A673 (cell line): Measurements from ENCODE around the gene GDF15. TPM values are rescaled to one million over a fixed set of nuclear protein-coding genes. Genes with fewer than 3 reads are reported as not detected.
"Not testable (repeated sequence)": the region's sequence is repeated elsewhere in the genome, so short reads cannot be mapped to it uniquely, and the experiment has no call there.

ENCODE experiments used
- BruUV-seq: library from RNA; stranded (reverse); fragments of 400-500 nt; replicated peaks from 2 replicates; lab custom pipeline; 2021; lab: Mats Ljungman, UMichigan
- CTCF ChIA-PET: fragments of 300-600 bp; sonication (Branson Sonifier 250); formaldehyde crosslinking; loops from one replicate; lab custom pipeline; 2022; ENCODE audit warnings: antibody characterized with exemption; lab: Charles Lee
- POLR2A ChIA-PET: fragments of 300-600 bp; sonication (Branson Sonifier 250); formaldehyde crosslinking; loops from one replicate; lab custom pipeline; 2022; ENCODE audit warnings: antibody characterized with exemption; ENCODE audit not compliant: low non-redundant PET; lab: Charles Lee
- DNase-seq: peaks from one replicate; pipeline ENCODE4 v3.0.0-alpha.2; 2015; ENCODE audit warnings: low spot score
- H3K27ac ChIP-seq: fragments of 200-600 bp; sonication (generic); 2 replicates; pipeline ENCODE4 v1.5.1; 2016; ENCODE audit warnings: mixed run types, low read depth, mild to moderate bottlenecking, mixed read lengths, antibody characterized with exemption, low read length; ENCODE audit not compliant: poor library complexity, severe bottlenecking
- H3K27me3 ChIP-seq: fragments of 200-600 bp; sonication (generic); replicated peaks from 2 replicates; pipeline ENCODE4 v1.6.1; 2017; ENCODE audit warnings: mixed run types, low read depth, mild to moderate bottlenecking, mixed read lengths, antibody characterized with exemption, low read length; ENCODE audit not compliant: insufficient read depth, poor library complexity
- H3K36me3 ChIP-seq: fragments of 200-600 bp; sonication (generic); 2 replicates; pipeline ENCODE4 v1.6.1; 2016; ENCODE audit warnings: mixed run types, mild to moderate bottlenecking, mixed read lengths, antibody characterized with exemption, low read length; ENCODE audit not compliant: insufficient read depth, poor library complexity, severe bottlenecking
- H3K4me1 ChIP-seq: fragments of 200-600 bp; sonication (generic); 2 replicates; pipeline ENCODE4 v1.6.1; 2017; ENCODE audit warnings: mixed run types, mild to moderate bottlenecking, mixed read lengths, antibody characterized with exemption, low read length; ENCODE audit not compliant: insufficient read depth, poor library complexity, severe bottlenecking
- H3K4me3 ChIP-seq: fragments of 200-600 bp; sonication (generic); 2 replicates; pipeline ENCODE4 v1.5.1; 2016; ENCODE audit warnings: low read depth, mixed run types, mild to moderate bottlenecking, mixed read lengths, low read length; ENCODE audit not compliant: poor library complexity, severe bottlenecking
- H3K9me3 ChIP-seq: fragments of 200-600 bp; sonication (generic); 2 replicates; pipeline ENCODE4 v1.6.1; 2016; ENCODE audit warnings: mixed run types, low read depth, mild to moderate bottlenecking, mixed read lengths, antibody characterized with exemption, low read length; ENCODE audit not compliant: poor library complexity, severe bottlenecking
- CTCF ChIP-seq: fragments of 300-800, 200-600 bp; sonication (generic); conservative IDR thresholded peaks from 2 replicates; pipeline ENCODE4 v1.5.1; 2017; ENCODE audit warnings: low read depth, mild to moderate bottlenecking, antibody characterized with exemption, low read length, moderate library complexity, mixed read lengths
- EZH2 ChIP-seq: fragments of 200-600 bp; sonication (generic); IDR thresholded peaks from 2 replicates; pipeline ENCODE4 v1.6.1; 2017; ENCODE audit warnings: borderline replicate concordance, low read depth, mild to moderate bottlenecking, mixed read lengths, antibody characterized with exemption, low read length; ENCODE audit not compliant: poor library complexity, severe bottlenecking
- intact Hi-C: fragments of 100-400 bp; cut with micrococcal nuclease; formaldehyde crosslinking; loops from one replicate; pipeline ENCODE4 v1.10.0; 2022; ENCODE audit not compliant: unreplicated experiment
- total RNA-seq: library from RNA; stranded (reverse); gene quantifications from 2 replicates; pipeline ENCODE4 v1.2.3, GENCODE V29; 2021

GDF15 gene
- total RNA-seq, 1 experiment from 2014 or later, result 4.0 TPM

- CTCF ChIA-PET, result no interaction called here
- Histone ChIP-seq H3K4me3 (no peak overlapping the region), H3K9me3 (no peaks in the 10 kb centered on the region), H3K27ac (peak overlapping the region; percentile 94), H3K36me3 (no peaks in the 10 kb centered on the region), H3K4me1 (peaks cover 26% of the 10 kb centered on the region), H3K27me3 (no peaks in the 10 kb centered on the region)
- BruUV-seq, result no TSS peak
- intact Hi-C loops, result no loop called here
- no peak for DNase-seq
- POLR2A ChIA-PET, result no interaction called here
- TF ChIP-seq CTCF (no peak), EZH2 (no peak)
Observed at GRCh38 chr19:18362934-18363542, 22.9 kb upstream of the GDF15 start.

GRCh38 chr19:18363787-18364186 lies 22.2 kb upstream of the GDF15 start:
- POLR2A ChIA-PET, result interaction anchor here (1.2 kb wide), 1 partner anchor 83 kb away, joined by 11 read pairs; the partner anchor contains the start of gene JUND
- intact Hi-C loops, result no loop called here
- H3K27ac ChIP-seq, result peak overlapping the region; percentile 94

GRCh38 chr19:18364277-18364825 lies 21.6 kb upstream of the GDF15 start:
- H3K36me3 ChIP-seq, H3K9me3 ChIP-seq, intact Hi-C loops, DNase-seq, H3K27me3 ChIP-seq: not testable (repeated sequence)
- Histone ChIP-seq H3K27ac (peak overlapping the region; percentile 94), H3K4me3 (peak overlapping the region; percentile 4), H3K4me1 (peaks cover 34% of the 10 kb centered on the region)
- ChIA-PET CTCF (interaction anchor here (1.0 kb wide), 1 partner anchor 24 kb away, joined by 7 read pairs; no protein-coding TSS in a partner anchor), POLR2A (interaction anchor here (0.6 to 1.2 kb wide), 2 partner anchors 83 to 421 kb away, joined by 5 to 11 read pairs; partner anchors contain the start of gene JUND)
- BruUV-seq, result TSS peak; percentile 95

More at GRCh38 chr19:18363787-18364186, 22.2 kb upstream of the GDF15 start:
- DNase-seq, result no peak
- no TSS peak for BruUV-seq
- Histone ChIP-seq H3K4me1 (peaks cover 29% of the 10 kb centered on the region), H3K27me3 (no peaks in the 10 kb centered on the region), H3K36me3 (no peaks in the 10 kb centered on the region), H3K9me3 (no peaks in the 10 kb centered on the region), H3K4me3 (no peak overlapping the region)
- no peak for TF ChIP-seq EZH2
- TF ChIP-seq CTCF, result no peak
- CTCF ChIA-PET, result no interaction called here
